Measurements from ENCODE around the gene TMEM109.

Gene TMEM109

DNA sequence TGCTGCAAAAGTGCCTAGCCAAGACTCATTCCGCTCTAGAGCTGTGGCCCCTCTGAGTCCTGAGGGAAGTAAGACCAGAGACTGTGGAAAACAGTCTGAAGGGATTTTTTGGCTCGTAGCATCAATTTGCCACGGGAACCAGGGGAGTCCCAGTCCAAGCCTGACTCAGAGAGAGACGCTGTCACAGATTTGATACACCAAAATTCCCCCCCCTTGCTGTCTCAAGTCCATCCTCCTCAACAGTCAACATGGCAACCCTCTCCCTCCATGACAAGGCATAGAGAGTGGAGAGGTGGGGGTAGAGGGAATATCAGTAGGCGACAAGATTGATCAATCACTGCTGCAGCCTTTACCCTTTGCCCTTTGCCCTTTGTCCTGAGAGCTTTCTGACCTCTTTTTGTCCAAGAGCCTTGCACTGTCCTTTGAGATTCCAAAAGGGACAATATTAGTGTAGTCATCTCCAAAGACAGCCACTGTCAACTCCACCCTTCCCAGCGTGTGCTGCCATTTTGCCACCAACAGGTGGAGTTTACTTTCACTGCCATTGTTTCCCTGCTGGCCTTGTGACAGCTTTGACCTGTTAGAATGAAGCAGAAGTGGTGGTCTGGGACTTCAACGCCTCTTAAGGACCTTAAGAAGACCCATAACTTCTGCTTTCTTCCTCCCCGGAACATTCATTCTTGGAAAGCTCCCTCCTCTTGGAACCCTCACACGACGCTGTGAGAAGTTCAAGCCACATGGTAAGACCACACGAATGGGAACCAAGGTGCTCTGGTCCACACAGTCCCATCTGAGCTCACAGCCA is 30.7 kb downstream of the TMEM109 start:
- FAIRE-seq = no peak

GRCh38 chr11:60945295-60945667 is 31.3 kb downstream of the TMEM109 start:
- FAIRE-seq = no peak

DNA sequence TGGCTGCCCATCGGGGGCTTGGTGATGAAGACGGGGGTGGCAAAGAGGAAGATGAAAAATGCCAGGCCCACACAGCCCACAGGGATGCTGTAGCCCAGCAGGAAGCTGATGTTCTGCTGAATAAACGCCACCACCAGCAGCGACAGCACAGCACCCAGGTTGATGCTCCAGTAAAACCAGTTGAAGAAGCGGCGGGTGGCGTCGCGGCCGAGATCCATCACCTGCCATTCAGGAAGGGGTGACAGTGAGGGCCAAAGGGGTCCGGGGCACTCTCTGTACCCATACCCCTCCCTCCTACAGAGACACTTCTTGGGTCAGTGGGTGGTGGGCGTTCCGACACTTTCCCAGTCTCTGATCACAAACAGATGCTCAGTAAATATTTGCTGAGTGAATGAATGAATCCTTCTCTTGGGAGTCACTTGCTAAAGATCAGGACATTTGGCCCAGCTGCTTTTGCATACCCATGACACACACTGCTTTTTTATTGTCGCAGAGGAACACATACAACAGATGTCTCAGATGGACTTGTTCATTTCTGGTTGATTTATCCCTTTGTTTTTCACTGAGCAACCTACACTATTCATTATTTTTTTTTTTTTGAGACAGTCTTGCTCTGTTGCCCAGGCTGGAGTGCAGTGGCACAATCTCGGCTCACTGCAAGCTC is 32.8 kb downstream of the TMEM109 start:
- no peak for FAIRE-seq

GRCh38 chr11:60947700-60948099 is 33.7 kb downstream of the TMEM109 start:
- FAIRE-seq = no peak

DNA sequence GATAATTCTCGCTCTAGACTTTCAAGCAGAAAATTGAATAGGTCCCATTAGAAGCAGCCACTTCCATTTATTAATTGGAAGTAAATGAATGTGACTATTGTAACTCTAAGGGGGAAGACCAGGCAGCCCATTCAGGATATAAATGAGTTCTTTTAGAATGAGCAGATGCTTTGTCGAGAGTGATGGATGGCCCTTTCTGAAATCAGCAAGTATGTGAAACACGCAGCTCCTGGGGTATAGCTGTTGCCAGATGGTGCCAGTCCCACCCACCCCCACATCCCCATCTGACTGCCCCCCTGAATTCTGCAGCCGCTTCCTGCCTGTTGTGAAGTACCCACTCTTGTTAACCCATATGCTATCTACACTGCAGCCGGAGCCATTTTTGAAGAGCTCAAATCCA is 34.3 kb downstream of the TMEM109 start:
- FAIRE-seq = no peak

GRCh38 chr11:60950024-60950423 is 36.1 kb downstream of the TMEM109 start:
- FAIRE-seq = no peak

- no peak for FAIRE-seq
Observed at GRCh38 chr11:60950933-60951605, 37.1 kb downstream of the TMEM109 start.

DNA sequence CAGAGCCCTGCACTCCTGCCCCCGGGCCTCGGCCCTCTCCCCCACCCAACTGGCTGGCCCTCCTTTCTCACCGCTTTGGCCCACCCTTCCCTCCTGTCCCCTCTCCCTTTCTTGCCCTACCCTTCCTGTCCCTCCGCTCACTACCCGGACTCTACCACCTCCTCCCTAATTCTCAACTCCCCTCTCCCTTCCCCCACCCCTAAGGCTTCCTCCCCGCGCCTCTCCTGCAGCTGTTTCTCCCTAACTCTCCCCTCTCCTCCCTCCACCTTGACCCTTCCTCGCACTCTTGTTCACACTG is 37.6 kb downstream of the TMEM109 start:
- no peak for FAIRE-seq

GRCh38 chr11:60951904-60952741 is 38.2 kb downstream of the TMEM109 start, which contains the start of gene SLC15A3:
SLC15A3 (minus strand) TSS chr11:60952176; CDS start chr11:60951551, 625 bp downstream.
- FAIRE-seq = no peak

GRCh38 chr11:60952742-60953170 is 38.8 kb downstream of the TMEM109 start:
- FAIRE-seq = no peak

GRCh38 chr11:60953781-60954180 is 39.8 kb downstream of the TMEM109 start:
- no peak for FAIRE-seq

DNA sequence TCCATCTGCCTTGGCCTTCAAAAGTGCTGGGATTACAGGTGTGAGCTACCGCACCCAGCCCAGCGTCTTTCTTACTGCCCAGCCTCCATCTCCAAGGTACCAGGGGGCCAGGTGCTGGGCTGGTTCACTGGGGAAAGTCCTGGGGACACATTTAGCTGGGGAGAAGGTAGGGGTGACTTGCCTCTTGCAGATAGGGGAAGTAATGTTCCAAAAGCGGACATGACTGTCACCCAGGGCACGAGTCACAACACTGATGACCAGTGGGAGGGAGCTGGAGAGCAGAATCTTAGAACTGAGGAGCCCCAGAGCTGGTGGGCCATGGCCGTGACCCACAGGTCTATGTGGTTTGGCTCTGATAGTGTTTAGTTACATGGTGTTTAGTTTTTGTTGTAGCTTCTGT is 40.5 kb downstream of the TMEM109 start:
- FAIRE-seq = no peak

DNA sequence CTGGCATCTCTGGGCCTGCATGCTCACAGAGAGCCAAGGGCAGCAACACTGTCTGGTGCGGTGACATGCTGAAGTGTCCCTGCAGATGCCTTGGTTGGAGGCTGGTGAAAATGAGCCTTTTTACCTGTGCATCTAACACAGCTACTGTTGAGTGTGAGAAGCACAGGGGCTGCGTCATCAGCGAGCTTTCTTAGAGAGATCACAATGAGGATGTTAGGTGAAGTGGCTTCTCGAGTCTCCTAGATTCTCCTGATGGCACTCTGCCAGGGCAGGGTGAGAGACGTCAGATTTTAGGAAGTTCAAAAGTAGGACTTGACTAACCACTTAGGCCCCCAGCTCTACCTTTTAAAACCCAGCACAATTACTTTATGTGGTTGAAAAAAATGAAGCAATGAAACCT is 41.6 kb downstream of the TMEM109 start:
- FAIRE-seq = no peak

DNA sequence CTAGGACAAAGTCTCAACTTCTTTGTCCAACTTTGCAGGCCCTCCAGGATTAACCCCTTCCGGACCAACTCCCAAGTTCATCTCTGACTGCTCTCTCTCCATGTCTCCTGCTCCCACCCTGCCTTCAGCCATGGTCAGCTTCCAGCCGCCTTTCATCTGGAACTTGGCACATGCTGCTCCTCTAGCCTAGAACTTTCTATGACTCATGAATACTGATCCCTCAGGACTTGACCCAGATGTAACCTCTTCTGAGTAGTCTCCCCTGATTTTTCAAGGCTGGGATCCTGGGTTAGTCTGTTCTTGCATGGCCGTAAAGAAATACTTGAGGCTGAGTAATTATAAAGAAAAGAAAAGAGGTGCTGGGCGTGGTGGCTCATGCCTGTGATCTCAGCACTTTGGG is 43.2 kb downstream of the TMEM109 start:
- no peak for FAIRE-seq

- FAIRE-seq = no peak
Observed at GRCh38 chr11:60959431-60959830, 45.5 kb downstream of the TMEM109 start.

DNA sequence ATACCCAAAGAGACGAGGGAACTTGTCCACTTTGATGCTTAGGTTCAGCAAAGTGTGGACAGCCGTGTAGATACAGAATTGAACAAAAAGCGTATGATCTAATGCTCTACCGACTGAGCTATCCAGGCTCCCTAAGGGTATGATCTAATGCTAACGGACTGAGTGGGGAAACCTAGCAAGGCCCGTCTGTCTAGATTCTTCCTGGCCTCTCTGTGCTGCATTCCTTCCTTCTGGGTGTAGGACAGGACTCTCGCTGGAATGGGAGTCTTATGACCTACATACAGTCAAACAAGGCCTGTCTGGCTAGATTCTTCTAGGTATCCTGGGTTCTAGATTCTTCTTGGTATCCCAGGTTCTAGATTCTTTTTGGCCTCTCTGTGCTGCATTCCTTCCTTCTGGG is 46.4 kb downstream of the TMEM109 start:
- no peak for FAIRE-seq

DNA sequence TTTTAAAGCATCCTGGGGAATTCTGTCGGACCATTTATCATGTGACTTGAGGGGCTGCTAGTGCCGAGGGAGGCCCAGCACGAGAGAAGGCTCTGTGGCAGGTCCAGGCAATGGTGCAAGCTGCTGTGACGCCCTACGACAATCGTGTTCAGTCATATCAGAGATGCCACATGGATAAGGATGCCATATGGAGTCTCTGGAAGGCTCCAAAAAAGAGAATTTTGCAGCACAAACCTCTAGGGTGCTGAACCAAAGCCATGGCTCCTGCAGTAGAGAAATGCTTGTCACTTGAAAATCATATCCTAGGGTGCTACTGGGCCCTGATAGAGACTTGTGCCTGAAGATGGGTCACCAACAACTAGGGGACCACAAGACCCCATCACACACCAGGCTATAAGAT is 50.8 kb downstream of the TMEM109 start:
- FAIRE-seq = no peak

- no peak for FAIRE-seq
Observed at GRCh38 chr11:60966890-60967289, 52.9 kb downstream of the TMEM109 start.

- FAIRE-seq = no peak
Observed at GRCh38 chr11:60968223-60968622, 54.3 kb downstream of the TMEM109 start.

GRCh38 chr11:60970369-60970774 is 56.4 kb downstream of the TMEM109 start:
- no peak for FAIRE-seq

DNA sequence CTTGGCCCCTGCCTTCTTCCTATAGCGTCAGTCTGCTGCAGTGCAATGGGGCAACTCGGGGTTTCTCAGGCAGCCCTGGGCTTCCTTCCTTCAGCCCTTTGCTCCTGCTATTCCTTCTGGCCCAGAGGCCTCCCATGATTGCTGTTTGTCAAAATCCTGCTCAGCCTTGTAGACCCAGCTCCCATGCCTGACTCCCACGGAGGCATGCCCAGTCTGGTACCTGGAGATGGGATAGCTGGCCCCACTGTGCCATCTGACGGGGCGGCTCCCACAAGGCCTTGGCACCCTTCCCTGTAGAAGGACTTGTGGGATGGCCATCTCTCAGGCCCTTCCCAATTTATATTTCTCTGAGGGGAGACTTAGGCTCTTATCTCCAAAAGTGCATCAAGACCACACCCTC is 56.9 kb downstream of the TMEM109 start:
- FAIRE-seq = no peak

DNA sequence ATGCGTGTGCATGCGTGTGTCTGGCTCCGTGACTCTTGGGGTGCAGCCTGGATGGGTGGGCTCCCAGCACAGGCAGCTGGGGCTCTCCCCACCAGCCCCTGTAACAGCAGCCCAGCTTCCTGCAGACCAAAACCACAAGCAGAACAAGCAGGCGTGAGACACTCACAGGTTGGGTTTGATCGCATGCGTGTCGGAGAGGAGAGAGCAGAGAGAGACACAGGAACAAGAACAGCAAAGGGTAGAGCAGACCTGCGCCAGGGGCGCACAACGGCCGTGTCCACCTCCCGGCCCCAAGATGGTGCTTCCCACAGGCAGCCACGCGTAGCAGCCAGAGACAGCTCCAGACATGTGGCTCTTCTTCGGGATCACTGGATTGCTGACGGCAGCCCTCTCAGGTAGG is 57.6 kb downstream of the TMEM109 start, which contains the start of gene CD6:
TSS of gene CD6 (plus strand) at position 161 of the 400 bp plus-strand sequence. CDS start at position 347, 186 bp downstream.
- no peak for FAIRE-seq
